ENCODE data around the gene SPATS2L. TPM values are rescaled to one million over a fixed set of nuclear protein-coding genes. Genes with fewer than 3 reads are reported as not detected.

SPATS2L gene
- total and polyA plus RNA-seq, 2 of the 13 experiments (the other 11 are each of a cell fraction or from before 2014, with no cell fraction given): 154 to 212 TPM

- Histone ChIP-seq H3K27me3 (ENCODE audit: control insufficient read depth in 1 of 2, insufficient read depth in 2 of 2, low read length in 2 of 2) (no peaks in the 10 kb centered on the region; a peak in 1 of 5 replicates), H4K20me1 (ENCODE audit: insufficient read depth, low read length) (no peaks in the 10 kb centered on the region), H3K9ac (ENCODE audit: insufficient read depth, low read depth, low read length) (no peak overlapping the region), H2AFZ (ENCODE audit: low read length) (no peak overlapping the region), H3K9me3 (ENCODE audit: low read length) (no peaks in the 10 kb centered on the region), H3K36me3 (replicated peaks in 1 of 2; ENCODE audit: control insufficient read depth in 1 of 2, insufficient read depth in 2 of 2, low read length in 2 of 2) (no peaks in the 10 kb centered on the region), H3K4me1 (ENCODE audit: insufficient read depth, low read length) (peaks cover 11% of the 10 kb centered on the region), H3K27ac (ENCODE audit: extremely low read length, insufficient read depth, low read length) (no peak overlapping the region), H3K4me2 (ENCODE audit: low read depth, low read length) (no peak overlapping the region), H3K79me2 (ENCODE audit: insufficient read depth, low read length) (no peaks in the 10 kb centered on the region), H3K4me3 (replicated peaks in 1 of 3; ENCODE audit: insufficient read depth in 1 of 3, low read depth in 2 of 3, low read length in 3 of 3) (no peak overlapping the region)
- DNase-seq (ENCODE audit: low spot score): no peak
- no peak for FAIRE-seq
- ChIA-PET POLR2A (interaction anchor here (1.1 kb wide), 1 partner anchor 10 kb away, joined by 4 read pairs; no protein-coding TSS in a partner anchor), CTCF (ENCODE audit: low intra/inter-chr PET ratio, low total read pairs) (no interaction called here)
- intact Hi-C loops (cut with micrococcal nuclease; ENCODE audit: unreplicated experiment) (no loop called here), in situ Hi-C loops (cut with HindIII; ENCODE audit: extremely low pct_ligation_motif_present, low pct_unique_long_range_greater_than_20kb) (no loop called here)
- 0 out of 2 replicates have a peak, but pooled peaks have one; percentile 45 for TF ChIP-seq BCL6 (CRISPR knock-in tag; IDR thresholded peaks at IDR 0.05)
- no peak for TF ChIP-seq KLF11 (CRISPR knock-in tag; IDR thresholded peaks at IDR 0.05)
- TF ChIP-seq ZNF280B (CRISPR knock-in tag; IDR thresholded peaks at IDR 0.05; ENCODE audit: borderline replicate concordance): no peak
- no TSS peak for BruUV-seq (replicated peaks)
- 95% methylated on average over 1 of the region's 1 CpG for WGBS (ENCODE audit: low lambda C conversion rate)
- no peak for ATAC-seq
Measured at GRCh38 chr2:200296118-200296517, 10.4 kb upstream of the SPATS2L start.

GRCh38 chr2:200297100-200297499 is 9.4 kb upstream of the SPATS2L start:
- CTCF ChIA-PET (ENCODE audit: low intra/inter-chr PET ratio, low total read pairs): no interaction called here
- POLR2A ChIA-PET: interaction anchor here (1.1 kb wide), 1 partner anchor 9 kb away, joined by 4 read pairs; no protein-coding TSS in a partner anchor
- Histone ChIP-seq H3K27ac (ENCODE audit: extremely low read length, insufficient read depth, low read length) (no peak overlapping the region), H3K9ac (ENCODE audit: insufficient read depth, low read depth, low read length) (no peak overlapping the region), H3K36me3 (replicated peaks in 1 of 2; ENCODE audit: control insufficient read depth in 1 of 2, insufficient read depth in 2 of 2, low read length in 2 of 2) (no peaks in the 10 kb centered on the region), H3K79me2 (ENCODE audit: insufficient read depth, low read length) (no peaks in the 10 kb centered on the region), H3K27me3 (ENCODE audit: control insufficient read depth in 1 of 2, insufficient read depth in 2 of 2, low read length in 2 of 2) (no peaks in the 10 kb centered on the region; a peak in 1 of 5 replicates), H3K4me3 (replicated peaks in 1 of 3; ENCODE audit: insufficient read depth in 1 of 3, low read depth in 2 of 3, low read length in 3 of 3) (no peak overlapping the region), H2AFZ (ENCODE audit: low read length) (no peak overlapping the region), H3K4me2 (ENCODE audit: low read depth, low read length) (no peak overlapping the region), H3K9me3 (ENCODE audit: low read length) (no peaks in the 10 kb centered on the region), H4K20me1 (ENCODE audit: insufficient read depth, low read length) (no peaks in the 10 kb centered on the region), H3K4me1 (ENCODE audit: insufficient read depth, low read length) (peaks cover 20% of the 10 kb centered on the region)
- 82% methylated on average over 5 of the region's 5 CpGs for WGBS (ENCODE audit: low lambda C conversion rate)
- DNase-seq (ENCODE audit: low spot score) (no peak), FAIRE-seq (no peak), ATAC-seq (no peak)
- intact Hi-C loops (cut with micrococcal nuclease; ENCODE audit: unreplicated experiment): no loop called here
- in situ Hi-C loops (cut with HindIII; ENCODE audit: extremely low pct_ligation_motif_present, low pct_unique_long_range_greater_than_20kb): no loop called here
- no TSS peak for BruUV-seq (replicated peaks)
- TF ChIP-seq STAT6 (CRISPR knock-in tag; IDR thresholded peaks at IDR 0.05; ENCODE audit: borderline replicate concordance) (no peak), ZNF407 (CRISPR knock-in tag; IDR thresholded peaks at IDR 0.05; ENCODE audit: not compliant biosample characterization) (no peak)
